Heart right ventricle (tissue), 16 donors: Measurements from ENCODE around the gene ADGRD1. TPM values are rescaled to one million over a fixed set of nuclear protein-coding genes. Genes with fewer than 3 reads are reported as not detected.
A peak's percentile ranks its signal among the peaks of the same experiment; 100 is the strongest.

Source experiments
- ATAC-seq, 8 donors: fragments of 200-7000 bp; cut with Tn5 transposase; one replicate each; pipeline ENCODE4 v1.9.1; 2020; ENCODE audit warnings: mild to moderate bottlenecking in 8 of 8, moderate library complexity in 8 of 8, moderate number of reproducible peaks in 1 of 8
- DNase-seq, 2 donors: peaks; one replicate each; pipeline ENCODE4 v3.0.0-alpha.2; 2020
- H3K27ac ChIP-seq, 10 donors: fragments of 200-600 bp; sonication (generic) in 2 of 10; one replicate each; pipeline versions ENCODE4 v1.5.0 to v1.8.0; 2020 to 2022; ENCODE audit warnings: mild to moderate bottlenecking in 3 of 10
- H3K27me3 ChIP-seq, 7 donors: fragments of 200-600 bp; one replicate each; pipeline ENCODE4 v1.8.0; 2021 to 2022; ENCODE audit warnings: mild to moderate bottlenecking in 2 of 7
- H3K36me3 ChIP-seq, 9 donors: fragments of 200-600 bp; sonication (generic) in 1 of 9; one replicate each; pipeline versions ENCODE4 v1.5.0 to v1.8.0; 2020 to 2022; ENCODE audit warnings: mild to moderate bottlenecking in 2 of 9
- H3K4me1 ChIP-seq, 9 donors: fragments of 200-600 bp; sonication (generic) in 1 of 9; one replicate each; pipeline versions ENCODE4 v1.5.0 to v1.8.0; 2020 to 2022; ENCODE audit warnings: mild to moderate bottlenecking in 4 of 9
- H3K4me3 ChIP-seq, 10 donors: fragments of 200-600 bp; sonication (generic) in 2 of 10; one replicate each; pipeline versions ENCODE4 v1.5.0 to v1.8.0; 2020 to 2022; ENCODE audit warnings: mild to moderate bottlenecking in 7 of 10, moderate library complexity in 2 of 10
- H3K9me3 ChIP-seq, 11 donors: fragments of 200-600 bp in 10 of 11; sonication (generic) in 2 of 11; one replicate each; pipeline versions ENCODE4 v1.5.0 to v1.8.0; 2013 to 2022; ENCODE audit warnings: mild to moderate bottlenecking in 2 of 11, control low read depth in 1 of 11, moderate library complexity in 1 of 11
- WGBS, 2 donors: extraction: QIAGEN DNeasy Blood & Tissue Kit; methylation state at CpG; one replicate each; pipeline ENCODE4 v1.1.7; 2013; ENCODE audit warnings: inconsistent platforms in 1 of 2; 5-methylcytosine and 5-hydroxymethylcytosine counted together
- intact Hi-C, 10 donors: fragments of 100-400 bp; cut with DNase I; formaldehyde crosslinking; loops; one replicate each; pipeline versions ENCODE4 v1.11.1 to v1.14.2; 2022
- polyA plus RNA-seq, 2 donors: library from polyadenylated mRNA; stranded (reverse); fragments of 200-250 nt; gene quantifications; one replicate each; pipeline ENCODE4 v1.2.3, GENCODE V29; 2013
- total RNA-seq, 10 donors: library from RNA; stranded (reverse); fragmentation: NEBNext Ultra II Directional in 3 of 10; extraction: Animal tissue kit (Norgen Biotek cat#: 25700) in 3 of 10; gene quantifications; one replicate each; pipeline versions ENCODE4 v1.2.1 to v1.2.4, GENCODE V29; 2021 to 2023
- TF ChIP-seq, protein P1 (sequence below), 9 donors: fragments of 200-600 bp; sonication (generic) in 2 of 9; IDR thresholded peaks; one replicate each; pipeline versions ENCODE4 v1.5.0 to v1.8.0; 2021 to 2022; ENCODE audit warnings: antibody characterized with exemption in 9 of 9, mild to moderate bottlenecking in 5 of 9, moderate library complexity in 1 of 9
- donor health status: Arrhythmogenic right ventricular cardiomyopathy.
- donor health status: ischemic (EF 13 %, LVEDD 7.1; RV severe dilation, severe dysfunction).
- donor health status: healthy with polysubstance abuse.
- donor health status: DM: no; HTN: yes; CAD: no.
- donor health status: DM: no; HTN: no; CAD: no.
- donor health status: ischemic (EF 25% LVEDD 6.9; RV normal size, moderate dysfunction).
- donor health status: ischemic (EF 25% LVEDD 5.7; RV mildly dilated, moderate dysfunction).
- donor health status: healthy.
- donor health status: DM: yes; HTN: yes; CAD: no.
- donor health status: Ischemic cardiomyopathy.
- donor health status: ischemic (EF 35%, LVEDD 5.7; RV mildly dilated, moderate dysfunction).
- donor health status: nonischemic (EF 11% LVEDD 7.7; RV severe dilation, severe dysfunction).
- donor health status: DM: yes; HTN: yes; CAD: no.
- donor health status: PGD.
- donor health status: ischemic (EF 29% LVEDD 5.4; RV normal size, mild dysfunction).
- donor health status: nonischemic (EF 23%, LVEDD 6.1; RV moderate dilation, normal function).

The ADGRD1 gene
- total and polyA plus RNA-seq, 12 donors: 16.8 to 157 (median 69.7) TPM

DNA sequence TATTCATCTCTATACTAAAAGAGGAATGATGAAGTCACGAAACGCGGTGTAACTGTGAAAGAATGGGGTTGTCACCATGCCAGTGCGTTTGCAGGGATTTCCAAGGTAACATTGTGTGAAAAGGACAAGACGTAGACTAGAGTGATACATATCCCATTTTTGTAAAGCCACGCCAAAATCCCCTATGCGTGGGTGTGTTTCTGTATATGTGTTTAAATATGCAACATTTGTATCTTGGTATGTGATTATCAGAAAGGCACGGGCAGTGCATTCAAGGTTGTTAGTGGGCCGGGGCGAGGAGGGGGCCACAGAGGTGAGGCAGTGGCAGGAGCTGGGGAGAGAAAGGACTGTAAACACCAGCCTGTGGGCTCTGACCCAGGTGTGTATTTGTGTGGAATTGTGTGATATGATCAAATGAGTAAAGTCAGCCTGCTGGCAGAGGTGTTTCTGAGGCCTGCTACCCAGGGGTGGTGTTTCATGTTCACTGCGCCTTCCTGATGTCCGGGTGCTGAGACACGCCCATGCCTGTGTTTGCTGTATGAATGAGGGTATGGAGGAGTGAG, 137.8 kb downstream of the ADGRD1 start:
- no peak for ATAC-seq
- Histone ChIP-seq H3K9me3 (no peaks in the 10 kb centered on the region), H3K27me3 (no peaks in the 10 kb centered on the region), H3K36me3 (peaks cover 0 to 10% (median 0%) of the 10 kb centered on the region in 9 donors), H3K4me3 (no peak overlapping the region), H3K27ac (no peak overlapping the region), H3K4me1 (peaks cover 0 to 26% (median 7%) of the 10 kb centered on the region in 9 donors)
- no peak for DNase-seq
- intact Hi-C loops: no loop called here
- TF ChIP-seq, protein P1, sequence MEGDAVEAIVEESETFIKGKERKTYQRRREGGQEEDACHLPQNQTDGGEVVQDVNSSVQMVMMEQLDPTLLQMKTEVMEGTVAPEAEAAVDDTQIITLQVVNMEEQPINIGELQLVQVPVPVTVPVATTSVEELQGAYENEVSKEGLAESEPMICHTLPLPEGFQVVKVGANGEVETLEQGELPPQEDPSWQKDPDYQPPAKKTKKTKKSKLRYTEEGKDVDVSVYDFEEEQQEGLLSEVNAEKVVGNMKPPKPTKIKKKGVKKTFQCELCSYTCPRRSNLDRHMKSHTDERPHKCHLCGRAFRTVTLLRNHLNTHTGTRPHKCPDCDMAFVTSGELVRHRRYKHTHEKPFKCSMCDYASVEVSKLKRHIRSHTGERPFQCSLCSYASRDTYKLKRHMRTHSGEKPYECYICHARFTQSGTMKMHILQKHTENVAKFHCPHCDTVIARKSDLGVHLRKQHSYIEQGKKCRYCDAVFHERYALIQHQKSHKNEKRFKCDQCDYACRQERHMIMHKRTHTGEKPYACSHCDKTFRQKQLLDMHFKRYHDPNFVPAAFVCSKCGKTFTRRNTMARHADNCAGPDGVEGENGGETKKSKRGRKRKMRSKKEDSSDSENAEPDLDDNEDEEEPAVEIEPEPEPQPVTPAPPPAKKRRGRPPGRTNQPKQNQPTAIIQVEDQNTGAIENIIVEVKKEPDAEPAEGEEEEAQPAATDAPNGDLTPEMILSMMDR (IDR thresholded peaks at IDR 0.05): no peak
- WGBS, 2 donors: 79 to 88% methylated on average over 13 of the region's 13 CpGs

DNA sequence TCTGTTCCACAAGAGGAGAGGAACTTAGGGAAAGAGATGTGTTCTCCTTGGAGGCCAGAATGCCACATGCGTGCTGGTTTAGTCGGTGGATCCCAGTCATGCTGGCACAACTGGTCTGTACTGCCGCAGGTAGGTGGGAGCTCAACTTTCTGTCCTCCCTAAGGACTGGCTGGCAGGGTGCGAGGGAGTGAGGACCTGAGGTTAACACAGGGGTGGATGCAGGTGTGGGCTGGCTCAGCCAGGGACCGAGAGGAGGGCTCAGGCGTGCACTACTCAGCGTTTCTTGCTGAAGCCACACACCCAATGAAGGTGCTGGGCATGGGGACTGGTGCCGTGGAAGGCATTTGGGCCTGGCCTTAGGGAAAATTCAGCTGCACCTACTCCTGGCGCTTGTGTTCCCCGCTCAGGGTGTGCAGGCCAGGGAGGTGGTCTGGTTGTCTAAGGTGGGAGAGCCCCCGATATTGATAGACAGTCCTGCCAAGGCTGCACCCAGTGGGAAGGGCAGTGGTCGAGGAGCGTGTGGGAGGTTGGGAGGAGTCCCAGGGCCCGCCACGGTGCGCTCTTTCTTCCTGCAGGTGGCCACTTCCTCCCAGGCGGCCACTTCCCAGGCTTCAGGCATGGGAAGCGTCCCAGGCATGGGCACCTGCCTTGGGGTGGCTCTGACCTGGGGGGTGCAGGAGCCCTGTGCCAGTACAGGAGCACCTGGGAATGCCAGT, 138.4 kb downstream of the ADGRD1 start:
- no peak overlapping the region for H3K27ac ChIP-seq
- 82 to 87% methylated on average over 18 of the region's 18 CpGs for WGBS, 2 donors

DNA sequence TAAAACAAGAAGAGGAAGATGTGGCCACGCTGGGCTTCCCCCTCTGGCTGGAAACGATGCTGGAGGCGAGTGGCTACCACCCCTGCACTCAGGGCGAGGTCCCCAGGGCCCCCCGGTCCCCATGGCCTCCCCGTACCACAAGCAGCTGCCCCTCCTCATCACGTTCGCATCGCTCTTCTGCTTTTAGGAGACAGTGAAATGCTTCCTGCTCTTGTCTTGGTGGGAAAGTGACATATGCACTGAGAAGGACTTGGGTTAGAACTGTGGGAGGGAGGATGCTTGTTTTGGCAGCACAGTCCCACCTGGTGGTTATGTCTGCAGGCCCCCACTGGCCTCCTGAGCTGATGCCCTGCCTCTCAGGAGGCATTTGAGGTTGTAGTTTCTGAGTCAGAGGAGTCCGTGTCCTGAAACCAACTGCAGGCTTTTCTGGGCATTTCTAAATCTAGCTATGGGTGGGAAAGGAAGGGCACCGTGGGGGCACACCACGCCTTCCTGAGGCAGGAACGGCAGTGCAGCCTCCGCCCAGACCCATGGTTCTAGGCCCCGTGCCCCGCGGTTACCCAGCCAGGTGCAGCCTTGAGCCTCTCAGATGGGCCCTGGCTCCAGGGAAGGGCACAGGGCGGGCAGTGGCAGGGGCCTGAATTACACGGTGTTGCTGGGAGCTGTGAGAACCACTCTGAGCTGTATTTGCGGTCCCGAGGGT, 139.3 kb downstream of the ADGRD1 start:
- Histone ChIP-seq H3K4me3 (no peak overlapping the region), H3K27me3 (no peaks in the 10 kb centered on the region), H3K9me3 (no peaks in the 10 kb centered on the region), H3K27ac (no peak overlapping the region), H3K36me3 (peaks cover 0 to 4% (median 0%) of the 10 kb centered on the region in 9 donors), H3K4me1 (peaks cover 0 to 38% (median 13%) of the 10 kb centered on the region in 9 donors)
- DNase-seq: peak in 1 of 2 donors; percentile 7
- ATAC-seq: peak in 1 of 8 donors; percentile 10
- intact Hi-C loops: no loop called here
- TF ChIP-seq, protein P1 (IDR thresholded peaks at IDR 0.05): no peak
- 71 to 83% methylated on average over 21 of the region's 21 CpGs for WGBS, 2 donors

More for the DNA sequence above, 138.4 kb downstream of the ADGRD1 start:
- TF ChIP-seq, protein P1 (IDR thresholded peaks at IDR 0.05): no peak
- DNase-seq (peak in 1 of 2 donors; percentile 17), ATAC-seq (no peak)
- H3K4me1 ChIP-seq: peaks cover 0 to 30% (median 12%) of the 10 kb centered on the region in 9 donors
- peaks cover 0 to 5% (median 0%) of the 10 kb centered on the region in 9 donors for H3K36me3 ChIP-seq
- H3K4me3 ChIP-seq: no peak overlapping the region
- H3K9me3 ChIP-seq: no peaks in the 10 kb centered on the region
- intact Hi-C loops: no loop called here
- no peaks in the 10 kb centered on the region for H3K27me3 ChIP-seq

DNA sequence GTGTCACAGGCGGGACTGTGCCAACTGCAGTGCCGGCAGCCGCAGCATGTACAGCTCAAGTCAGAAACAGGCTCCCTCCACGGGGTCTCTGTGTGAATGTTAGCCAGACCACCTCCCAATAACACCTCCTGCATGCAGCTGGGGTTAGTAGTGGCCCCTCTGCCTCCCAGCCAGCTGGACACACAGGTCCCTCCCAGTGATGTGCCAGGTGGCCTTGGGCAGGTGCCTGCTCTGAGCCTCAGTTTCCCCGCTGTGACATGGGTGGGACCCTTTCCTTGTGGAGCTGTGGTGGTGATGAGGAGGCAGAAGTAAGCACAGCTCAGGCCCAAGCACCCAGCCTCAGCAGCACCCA, 139.9 kb downstream of the ADGRD1 start:
- TF ChIP-seq, protein P1 (IDR thresholded peaks at IDR 0.05): no peak
- Histone ChIP-seq H3K4me3 (no peak overlapping the region), H3K27ac (no peak overlapping the region), H3K36me3 (peaks cover 0 to 4% (median 0%) of the 10 kb centered on the region in 9 donors), H3K27me3 (no peaks in the 10 kb centered on the region), H3K9me3 (no peaks in the 10 kb centered on the region), H3K4me1 (peaks cover 0 to 38% (median 13%) of the 10 kb centered on the region in 9 donors)
- no peak for DNase-seq
- intact Hi-C loops: no loop called here
- WGBS, 2 donors: 72 to 75% methylated on average over 5 of the region's 5 CpGs
- ATAC-seq: no peak
